HG02798 (cell line): ENCODE data around the gene PYY.
"Not testable (repeated sequence)": the region's sequence is repeated elsewhere in the genome, so short reads cannot be mapped to it uniquely, and the experiment has no call there.

Experiments used
- ATAC-seq: cut with Tn5 transposase; IDR thresholded peaks from one replicate; pipeline ENCODE4 v1.9.1; 2021; ENCODE audit warnings: mild to moderate bottlenecking; ENCODE audit not compliant: unreplicated experiment, poor library complexity

The PYY gene

DNA sequence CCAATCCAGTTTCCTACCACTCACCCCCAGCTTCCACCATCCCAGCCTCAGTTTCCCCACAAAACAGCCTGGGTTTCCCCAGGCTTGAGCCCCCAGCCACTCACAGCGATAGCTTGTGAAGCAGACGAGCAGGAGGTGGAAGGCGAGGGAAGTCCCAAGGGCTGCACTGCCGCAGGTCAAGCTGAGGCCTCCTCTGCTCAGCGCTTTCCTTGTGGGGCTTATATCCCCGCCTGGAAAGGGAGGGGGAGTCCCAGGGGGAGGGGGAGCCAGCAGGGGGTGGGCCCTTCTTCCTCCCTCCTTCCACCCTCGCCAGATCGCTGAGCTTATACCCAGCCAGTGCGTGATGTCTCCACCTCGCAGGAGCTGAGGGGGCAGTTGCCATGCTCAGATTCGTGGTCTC, at the start of gene PYY:
Gene PYY (minus strand): TSS at position 195 of the 400 bp plus-strand sequence. CDS start 457 bp downstream, outside the sequence.
- no peak for ATAC-seq

DNA sequence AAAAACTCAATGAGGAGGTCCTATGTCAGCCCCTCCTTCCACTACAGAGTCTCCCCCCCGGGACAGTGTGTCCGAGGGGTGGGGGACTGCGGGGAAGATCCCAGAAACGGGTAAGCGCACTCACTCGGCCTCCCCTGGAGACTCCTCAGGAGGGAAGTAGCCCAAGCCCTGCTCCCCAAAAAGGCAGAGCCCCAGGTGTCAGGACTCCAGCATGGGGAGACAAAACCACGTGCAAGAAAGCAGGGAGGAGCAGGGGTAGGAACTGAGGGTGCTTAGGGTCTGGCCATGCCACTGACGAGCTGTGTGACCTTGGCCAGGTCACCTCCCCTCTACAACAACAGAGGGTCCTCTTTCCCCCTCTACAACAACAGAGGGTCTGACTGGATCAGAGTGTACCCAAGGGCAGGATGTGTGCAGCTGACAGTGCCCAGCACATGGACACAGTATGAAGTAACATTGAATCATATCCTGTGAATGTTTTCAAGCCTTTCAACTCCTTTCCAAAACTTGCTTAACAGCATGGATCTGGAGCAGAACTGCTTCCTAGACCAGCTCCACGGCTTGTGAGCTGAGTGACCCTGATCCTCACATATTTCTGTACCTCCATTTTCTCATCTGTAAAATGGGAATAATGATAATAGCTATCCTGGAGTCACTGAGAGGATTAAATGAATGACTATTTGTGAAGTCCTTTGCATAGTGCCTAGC, 48.6 kb upstream of the PYY start:
- ATAC-seq = no peak

DNA sequence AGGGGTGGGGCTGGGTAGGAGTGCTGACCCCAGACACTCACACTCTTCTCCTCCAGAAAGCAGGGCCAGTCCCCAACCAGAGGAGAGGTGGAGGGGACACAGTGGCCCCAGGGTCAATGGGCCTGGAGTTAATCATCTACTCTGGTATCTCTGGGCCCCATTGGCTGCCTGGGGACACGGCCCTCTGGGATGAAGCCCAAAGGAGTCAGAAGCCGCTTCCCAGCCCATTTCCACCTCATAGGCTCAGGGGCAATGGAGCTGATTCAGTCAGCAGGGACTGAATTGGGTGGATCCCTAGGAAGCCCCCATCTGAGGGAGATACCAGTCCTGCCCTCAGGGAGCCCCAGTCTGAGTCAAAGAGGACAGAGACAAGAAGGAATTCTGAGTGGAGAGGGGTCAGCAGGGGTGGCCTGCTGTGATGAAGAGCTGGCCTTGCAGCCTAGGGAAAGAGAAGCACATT, 47.8 kb upstream of the PYY start:
- no peak for ATAC-seq

DNA sequence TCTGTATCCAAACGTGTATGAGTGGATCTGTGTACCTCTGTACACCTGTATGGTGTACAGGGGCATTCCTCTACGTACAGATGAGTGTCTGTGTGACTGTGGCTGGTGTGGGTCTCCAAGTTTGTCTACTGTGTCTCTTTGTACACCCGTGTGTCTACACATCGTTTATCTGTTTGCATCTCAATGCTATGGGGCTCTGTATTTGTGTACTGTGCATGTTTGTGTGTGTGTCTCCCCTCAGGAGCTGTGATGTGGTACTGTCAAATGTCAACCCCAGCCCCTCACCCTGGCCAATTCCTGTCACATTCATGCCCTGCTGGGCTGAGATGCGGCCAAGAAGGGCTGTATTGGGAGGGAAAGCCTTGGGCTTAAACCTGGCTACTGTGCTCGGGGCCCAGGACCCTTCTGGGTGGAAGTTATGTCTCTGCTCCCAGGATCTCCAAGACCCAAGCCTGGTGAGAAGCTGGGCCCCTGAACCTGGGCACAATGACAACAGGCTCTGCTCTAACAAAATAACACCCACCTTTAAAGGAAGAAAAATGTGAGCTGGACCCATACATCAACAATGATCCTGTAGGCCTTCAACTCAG, 47.2 kb upstream of the PYY start:
- no peak for ATAC-seq

DNA sequence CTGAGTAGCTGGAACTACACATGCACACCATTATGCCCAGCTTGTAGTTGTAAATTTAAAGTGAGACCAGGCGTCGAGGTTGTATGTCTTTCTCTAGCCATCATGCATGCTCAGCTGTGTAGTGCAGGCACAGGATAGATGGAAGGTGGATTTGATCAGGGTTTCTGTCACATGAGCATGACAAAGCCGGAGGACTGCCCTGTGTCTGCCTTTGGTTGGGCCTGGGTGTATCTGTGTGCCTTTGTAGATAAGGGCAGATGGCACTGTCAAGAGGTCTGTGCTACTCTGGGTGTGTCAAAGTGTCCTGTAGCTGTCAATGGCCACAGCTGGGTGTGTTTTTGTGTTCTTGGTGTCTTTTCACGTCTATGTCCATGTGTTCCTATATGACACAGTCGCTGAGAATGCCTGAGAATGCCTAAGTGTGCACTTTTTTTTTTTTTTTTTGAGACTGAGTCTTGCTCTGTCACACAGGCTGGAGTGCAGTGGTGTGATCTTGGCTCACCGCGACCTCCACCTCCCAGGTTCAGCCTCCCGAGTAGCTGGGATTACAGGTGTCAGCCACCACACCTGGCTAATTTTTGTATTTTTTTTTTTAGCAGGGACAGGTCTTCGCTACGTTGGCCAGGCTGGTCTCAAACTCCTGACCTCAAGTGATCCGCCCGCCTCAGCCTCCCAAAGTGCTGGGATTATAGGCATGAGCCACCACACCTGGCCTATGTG, 46.6 kb upstream of the PYY start:
- ATAC-seq = no peak

DNA sequence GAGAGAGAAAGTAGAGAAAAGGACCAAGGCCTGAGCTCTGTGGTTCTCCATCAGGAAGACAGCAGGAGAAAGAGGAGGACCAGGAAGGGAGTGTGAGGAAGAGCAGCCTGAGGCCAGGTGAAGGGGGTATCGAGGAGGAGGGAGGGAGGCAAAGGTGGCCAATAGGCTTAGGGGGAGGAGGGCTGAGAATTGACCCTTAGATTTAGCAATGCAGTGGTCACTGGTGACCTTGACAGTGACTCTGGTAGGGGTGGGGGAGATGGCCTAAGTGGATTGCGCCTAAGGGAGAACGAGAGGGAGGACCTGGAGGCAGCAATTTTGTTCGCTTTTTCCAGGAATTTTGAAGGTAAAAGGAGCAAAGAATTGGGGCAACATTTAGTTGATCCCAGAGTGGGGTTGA, 45.3 kb upstream of the PYY start:
- no peak for ATAC-seq

DNA sequence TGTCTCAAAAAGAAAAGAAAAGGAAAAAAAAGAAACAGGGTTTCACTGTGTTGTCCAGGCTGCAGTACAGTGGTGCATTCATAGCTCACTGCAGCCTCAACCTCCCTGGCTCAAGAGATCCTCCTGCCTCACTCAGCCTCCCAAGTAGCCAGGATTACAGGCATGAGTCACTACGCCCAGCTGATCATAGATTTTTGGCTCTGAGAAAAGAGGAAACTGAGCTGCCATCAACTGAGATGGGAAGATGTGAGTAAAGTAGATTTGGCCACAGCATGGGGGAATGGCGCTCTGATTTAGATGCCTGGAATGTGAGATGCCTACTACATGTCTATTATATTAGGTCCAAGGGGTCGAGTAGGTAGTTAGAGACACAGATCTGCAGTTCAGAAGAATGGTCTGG, 44.8 kb upstream of the PYY start:
- no peak for ATAC-seq

DNA sequence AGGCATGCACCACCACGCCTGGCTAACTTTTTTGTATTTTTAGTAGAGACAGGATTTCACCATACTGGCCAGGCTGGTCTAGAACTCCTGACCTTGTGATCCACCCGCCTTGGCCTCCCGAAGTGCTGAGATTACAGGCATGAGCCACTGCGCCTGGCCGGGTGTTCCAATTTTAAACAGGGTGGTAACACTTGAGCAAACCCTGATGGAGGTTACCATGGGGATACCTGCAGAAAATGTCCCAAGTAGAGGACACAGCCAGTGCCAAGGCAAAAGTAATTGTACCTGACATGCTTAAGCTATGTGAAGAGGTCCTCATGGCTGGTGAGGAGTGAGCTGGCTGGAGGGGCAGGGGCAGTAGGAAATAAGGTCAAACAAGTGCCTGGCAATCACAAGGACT, 43.4 kb upstream of the PYY start:
- not testable (repeated sequence) for ATAC-seq

DNA sequence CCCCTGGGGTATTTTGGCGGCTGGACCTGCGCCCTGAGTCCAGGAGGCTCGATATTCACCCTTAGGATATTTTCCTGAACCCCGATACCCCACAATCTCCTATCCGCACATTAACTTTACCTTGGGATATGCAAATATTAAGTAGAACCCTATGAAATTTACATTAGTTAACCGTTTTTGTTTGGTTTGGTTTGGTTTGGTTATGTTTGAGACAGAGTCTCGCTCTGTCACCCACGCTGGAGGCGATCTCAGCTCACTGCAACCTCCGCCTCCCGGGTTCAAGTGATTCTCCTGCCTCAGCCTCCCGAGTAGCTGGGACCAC, 41.4 kb upstream of the PYY start:
- ATAC-seq = no peak

DNA sequence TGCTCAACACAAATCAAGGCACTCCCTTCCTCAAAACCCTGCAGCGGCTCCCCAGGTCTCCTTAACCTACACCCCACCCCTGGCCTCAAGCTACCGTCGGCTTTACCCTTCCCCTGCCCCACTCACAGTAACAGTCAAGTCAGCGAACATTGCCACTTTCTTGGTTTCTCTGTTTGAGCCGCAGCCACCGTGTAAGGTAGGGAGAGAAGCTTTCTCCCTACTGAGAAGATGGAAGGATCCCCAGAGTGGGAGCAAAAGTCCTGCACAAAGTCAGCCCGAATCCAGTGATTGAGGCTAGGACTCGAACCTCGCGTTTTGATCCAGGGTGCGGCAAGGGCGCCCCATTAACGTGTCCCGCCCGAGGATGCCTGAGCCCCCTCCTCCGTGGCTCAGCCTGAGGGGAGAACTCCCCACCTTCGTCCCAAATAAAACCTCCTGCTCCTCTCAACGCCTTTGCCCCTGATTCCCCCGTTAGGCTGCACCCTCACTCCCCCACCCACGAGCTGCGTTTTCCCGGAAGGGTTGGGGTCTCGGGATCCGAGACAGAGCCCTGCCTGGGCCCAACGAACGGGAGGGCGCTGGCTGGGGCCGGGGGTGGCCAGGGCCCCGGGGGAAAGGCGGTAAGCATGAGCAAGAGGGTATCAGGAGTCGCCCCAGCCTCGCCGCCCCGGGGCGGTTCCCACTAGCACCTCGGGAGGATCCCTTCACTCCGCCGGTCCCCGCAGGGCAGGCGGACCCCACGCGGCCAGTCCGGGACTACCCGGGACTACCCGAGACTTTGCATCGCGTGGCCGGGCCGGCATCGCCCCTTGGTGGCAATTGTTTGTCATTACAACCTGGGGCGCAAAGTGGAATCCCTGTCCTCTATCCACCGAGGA, 40.8 kb upstream of the PYY start:
- no peak for ATAC-seq

DNA sequence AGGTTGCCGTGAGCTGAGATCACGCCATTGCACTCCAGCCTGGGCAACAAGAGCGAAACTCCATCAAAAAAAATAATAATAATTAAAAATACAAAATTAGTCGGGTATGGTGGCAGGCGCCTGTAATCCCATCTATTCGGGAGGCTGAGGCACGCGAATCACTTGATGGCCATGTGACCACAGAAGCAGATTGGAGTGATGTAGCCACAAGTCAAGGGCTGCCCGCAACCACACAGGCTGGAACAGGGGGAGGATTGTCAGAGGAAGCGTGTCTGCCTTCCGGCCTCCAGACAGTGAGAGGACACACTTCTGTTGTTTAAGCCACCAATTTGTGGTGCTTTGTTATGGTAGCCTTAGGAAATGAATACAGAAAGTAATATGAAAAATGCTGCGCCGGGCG, 38.9 kb upstream of the PYY start:
- ATAC-seq = no peak

DNA sequence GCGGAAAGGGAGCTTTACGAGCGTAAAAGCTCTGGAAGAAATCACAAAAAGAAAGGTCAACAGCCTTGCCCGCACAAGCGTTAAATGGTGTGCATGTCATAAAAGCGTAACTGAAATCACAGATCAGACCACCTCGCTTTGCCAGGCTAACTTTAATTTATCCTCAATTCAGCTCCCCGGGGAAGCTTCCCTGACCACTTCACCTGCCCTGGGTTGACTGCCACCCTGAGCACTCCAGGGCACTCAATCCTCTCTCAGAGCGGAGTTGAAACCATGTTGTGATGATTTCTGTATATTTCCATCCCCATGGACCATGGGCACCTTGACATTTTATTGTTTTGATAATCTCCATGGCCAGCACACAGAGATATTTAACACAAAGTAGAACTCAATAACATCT, 34.6 kb upstream of the PYY start:
- ATAC-seq = no peak

DNA sequence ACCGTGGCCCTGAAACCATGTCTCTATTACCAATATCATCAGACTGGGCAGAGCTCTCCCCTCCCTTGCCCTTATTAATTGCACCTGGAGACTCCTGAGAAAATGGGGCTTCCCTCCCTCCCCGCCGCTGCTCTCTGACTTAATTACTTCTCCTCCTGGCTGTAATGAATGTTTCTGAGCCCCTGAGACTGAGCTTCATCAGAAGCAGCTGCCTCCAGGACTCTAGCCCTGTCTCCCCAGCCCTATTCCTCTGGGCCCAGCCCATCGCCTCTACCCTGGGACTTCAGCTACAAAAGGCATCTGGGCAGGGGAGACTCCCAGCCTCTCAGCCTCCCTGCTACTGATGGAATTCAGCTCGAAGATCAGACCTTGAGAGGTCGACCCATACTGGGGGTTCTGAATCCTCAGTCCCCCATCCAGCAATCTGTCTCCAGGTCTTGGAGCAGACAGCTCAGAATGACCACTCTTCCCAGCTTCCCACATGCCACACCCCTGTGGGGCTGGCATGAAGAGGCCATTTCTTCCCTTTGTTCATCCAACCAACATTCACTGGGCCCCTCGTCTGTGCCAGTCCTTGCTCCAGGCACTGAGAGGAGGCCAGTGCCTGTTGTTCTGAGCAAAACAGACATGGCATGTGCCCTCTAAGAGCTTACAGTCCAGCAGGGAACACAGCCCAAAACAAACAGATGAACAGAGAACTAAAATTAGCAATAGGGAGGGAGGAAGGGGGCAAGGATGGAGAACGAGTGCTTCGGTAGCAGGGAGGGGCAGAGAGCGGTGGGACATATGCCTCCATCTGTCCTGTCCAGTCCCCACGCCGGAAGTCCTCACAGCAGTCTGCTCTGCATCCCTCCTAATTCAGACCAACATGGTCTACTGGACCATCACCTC, 33.6 kb upstream of the PYY start:
- no peak for ATAC-seq

DNA sequence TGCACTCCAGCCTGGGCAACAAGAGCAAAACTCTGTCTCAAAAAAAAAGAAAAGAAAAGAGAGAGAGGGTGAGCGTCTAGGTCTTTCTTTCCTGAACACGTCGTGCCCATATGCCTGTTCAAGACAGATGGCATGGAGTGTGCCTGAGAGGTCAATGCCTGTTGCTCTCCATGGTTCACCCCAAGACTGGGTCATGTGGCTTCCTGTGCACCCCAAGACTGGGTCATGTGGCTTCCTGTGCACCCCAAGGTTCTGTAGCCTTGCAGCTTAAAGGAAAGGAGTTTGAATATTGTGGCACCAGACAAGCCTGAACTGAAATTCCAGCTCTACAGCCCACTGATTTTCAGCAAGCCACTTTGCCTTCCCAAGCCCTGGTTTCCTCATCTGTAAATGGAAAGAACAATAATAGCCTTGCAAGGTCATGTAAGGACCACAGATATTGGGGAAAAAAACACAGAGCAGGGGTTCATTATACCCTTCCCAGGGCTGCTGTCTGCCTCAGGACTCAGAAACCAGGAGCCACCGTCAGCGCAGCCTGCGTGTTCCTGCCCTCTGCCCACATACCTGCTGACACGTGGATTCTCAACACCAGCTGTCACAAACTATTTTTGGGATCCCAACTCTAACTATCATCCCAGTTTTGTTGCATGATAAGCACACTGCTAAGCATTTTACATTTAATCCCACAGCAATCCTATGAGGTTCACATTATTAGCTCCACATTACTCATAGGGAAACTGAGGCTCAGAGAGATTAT, 32.7 kb upstream of the PYY start:
- ATAC-seq = no peak

DNA sequence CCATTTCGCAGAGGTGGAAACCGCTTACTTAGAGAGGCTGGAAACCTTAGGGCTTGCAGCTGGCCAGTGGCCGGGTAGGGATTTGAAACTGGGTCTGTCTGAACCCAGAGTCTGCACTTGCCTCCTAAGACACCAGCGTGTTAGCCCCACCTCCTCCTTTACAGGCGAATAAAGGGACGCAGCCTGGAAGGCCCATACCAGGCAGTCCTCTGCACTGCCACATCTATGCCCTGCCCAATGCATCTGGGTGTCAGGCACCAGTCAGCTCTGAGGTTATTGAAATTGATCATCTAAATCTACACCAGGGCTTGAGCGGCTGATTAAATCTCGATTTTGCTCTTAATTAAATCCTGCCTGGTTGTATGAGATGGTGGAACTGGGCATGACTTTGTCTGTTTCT, 30.8 kb upstream of the PYY start:
- ATAC-seq = no peak

DNA sequence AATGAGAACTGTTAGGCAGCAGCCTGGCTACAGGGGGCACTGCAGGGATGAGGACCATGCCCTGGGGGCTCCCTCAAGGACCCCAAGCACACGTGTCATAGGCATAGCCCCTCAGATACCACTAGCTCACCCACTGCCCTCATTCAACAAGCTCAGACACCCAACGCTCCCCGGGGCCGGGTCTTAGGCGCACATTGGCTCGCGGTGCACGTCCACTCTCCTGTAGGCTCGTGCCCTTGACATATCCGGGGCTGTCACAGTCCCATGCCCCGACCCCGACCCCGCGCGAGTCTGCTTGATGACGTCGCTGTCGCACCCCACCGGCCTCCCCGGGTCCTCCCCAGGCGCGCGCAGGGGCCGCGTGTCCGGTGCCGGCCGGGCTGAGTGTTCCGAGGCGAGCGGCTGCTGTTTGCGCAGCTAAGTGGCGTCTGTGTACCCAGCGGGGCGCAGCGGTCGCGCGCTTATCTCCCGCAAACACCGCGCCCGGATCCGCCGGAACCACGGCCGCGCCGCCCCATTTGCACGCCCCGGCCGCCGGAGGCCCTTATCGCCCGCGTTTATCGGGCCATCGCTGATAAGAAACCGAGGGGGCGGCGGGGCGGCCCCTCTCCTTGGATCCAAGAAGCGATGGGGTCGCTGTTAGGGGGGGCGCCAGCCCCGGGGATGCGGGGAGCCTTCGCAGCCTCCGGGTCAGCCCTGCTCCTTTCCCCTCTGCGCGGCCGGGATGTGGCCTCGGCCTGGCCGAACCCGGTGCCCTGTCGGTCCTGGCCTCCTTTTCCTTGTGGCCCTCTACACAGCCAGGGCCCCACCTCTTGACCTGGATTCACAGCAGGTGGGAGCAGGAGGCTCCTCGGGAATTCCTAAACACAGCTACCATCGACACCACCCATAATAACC, 30.0 kb upstream of the PYY start:
- no peak for ATAC-seq

DNA sequence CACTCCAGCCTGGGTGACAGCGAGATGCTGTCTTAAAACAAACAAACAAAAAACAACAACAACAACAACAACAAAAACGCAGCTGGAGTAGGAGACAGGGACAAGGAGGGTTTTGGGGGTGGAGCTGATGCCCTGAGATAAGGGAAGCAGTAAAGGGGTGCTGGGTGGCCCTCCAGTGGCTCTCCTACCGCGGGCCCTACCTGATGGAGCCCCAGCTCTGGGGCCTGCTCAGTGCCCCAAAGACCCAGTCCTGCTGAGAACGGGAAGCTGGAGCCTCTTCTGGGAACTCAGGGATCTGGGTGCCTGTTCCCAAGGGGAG, 29.4 kb upstream of the PYY start:
- ATAC-seq = no peak

DNA sequence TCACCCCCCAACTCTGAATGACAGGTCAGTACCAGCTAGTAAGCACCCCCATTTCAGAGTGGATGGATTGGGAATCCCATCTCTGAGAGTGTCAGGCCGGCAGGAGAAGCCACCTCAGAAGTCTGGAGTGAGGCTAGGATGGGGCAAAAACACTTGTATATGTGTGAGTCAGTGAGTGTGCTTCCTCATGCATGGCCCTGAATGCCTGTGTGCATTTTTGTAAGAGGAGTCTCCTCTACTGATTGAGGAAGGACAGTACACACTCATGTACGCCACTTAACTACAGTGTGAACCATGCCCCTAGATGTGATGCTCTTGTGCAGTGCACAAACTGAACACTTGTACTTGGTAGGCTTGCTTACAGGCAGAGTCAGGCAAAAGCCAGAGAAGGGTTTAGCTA, 28.4 kb upstream of the PYY start:
- no peak for ATAC-seq
